ENCODE measurements around the gene PTPN1.

The PTPN1 gene

DNA sequence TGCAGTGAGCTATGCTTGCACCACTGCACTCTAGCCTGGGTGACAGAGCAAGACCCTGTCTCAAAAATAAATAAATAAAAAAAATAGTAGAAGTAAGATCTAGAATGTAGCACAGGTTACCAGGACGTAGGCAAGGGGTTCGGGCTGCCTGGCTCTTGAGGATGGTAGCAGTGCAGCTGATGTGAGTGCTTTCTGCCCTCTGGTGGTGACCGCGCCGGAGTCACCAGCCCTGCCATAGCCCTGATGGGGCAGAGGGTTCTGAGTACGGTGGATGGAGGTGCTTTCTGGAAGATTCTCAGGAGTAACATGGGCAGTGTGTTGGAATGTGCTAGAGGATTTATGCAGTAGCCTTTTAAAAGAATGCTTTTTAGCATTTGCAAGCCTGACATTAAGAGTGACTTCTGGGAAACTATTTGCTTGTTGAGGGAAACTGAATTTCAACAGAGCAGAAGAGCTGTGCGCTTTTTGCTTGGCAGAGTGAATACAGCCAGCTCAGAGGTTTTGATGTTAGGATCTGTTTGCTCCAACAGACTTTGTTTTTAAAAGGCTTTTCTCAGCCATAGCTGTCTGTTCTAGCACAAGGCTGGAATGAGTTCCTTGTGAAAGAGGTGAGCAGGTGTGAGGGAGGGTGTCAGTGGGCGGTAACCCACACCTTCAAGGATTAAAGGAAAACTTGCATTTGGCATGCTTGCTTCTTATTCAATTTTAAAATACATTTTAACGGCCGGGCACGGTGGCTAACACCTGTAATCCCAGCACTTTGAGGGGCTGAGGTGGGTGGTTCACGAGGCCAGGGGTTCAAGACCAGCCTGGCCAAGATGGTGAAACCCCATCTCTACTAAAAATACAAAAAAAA lies 65.9 kb downstream of the PTPN1 start:
- peak; percentile 54 for DNase-seq (ENCODE audit: low read depth)

DNA sequence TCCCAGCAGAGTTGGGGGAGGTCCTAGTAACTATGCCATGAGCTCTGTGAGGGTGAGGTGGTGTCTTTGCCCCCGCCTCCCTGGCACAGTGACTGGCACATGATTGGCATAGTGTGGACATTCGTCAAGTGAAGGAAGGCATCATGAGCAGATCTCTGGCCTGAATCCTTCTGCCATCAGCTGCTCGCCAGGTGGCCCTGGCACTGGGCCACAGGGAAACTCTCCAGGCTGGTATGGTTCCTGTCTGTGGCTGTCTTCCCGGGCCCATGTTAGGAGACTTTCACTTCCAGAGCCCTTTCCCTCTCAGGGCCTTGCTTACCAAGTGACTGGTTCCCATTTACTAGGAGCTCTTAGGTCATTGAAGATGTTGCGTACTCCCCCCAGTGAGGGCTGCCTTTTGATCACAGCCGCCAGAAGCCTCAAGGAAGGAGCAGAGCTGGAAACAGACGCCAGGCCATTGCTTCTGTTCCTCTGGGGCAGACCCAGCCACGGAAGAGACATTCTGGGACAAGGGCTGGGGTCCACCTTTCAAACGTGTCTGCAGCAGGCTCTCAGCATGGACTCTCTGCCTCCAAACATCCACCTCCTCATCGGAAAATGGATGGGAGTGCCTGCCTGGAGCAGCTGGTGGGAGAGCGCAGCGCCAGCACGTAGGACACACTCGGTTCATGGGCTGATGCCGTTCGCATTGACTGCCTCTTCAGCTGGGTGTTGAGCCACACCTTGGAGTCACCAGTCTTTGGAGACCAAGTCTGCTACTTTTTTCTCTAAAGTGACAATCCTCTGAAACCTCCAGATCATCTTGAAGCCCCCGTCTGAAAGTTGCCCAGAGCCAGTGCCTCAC lies 67.2 kb downstream of the PTPN1 start:
- DNase-seq (ENCODE audit: low read depth), result no peak

DNA sequence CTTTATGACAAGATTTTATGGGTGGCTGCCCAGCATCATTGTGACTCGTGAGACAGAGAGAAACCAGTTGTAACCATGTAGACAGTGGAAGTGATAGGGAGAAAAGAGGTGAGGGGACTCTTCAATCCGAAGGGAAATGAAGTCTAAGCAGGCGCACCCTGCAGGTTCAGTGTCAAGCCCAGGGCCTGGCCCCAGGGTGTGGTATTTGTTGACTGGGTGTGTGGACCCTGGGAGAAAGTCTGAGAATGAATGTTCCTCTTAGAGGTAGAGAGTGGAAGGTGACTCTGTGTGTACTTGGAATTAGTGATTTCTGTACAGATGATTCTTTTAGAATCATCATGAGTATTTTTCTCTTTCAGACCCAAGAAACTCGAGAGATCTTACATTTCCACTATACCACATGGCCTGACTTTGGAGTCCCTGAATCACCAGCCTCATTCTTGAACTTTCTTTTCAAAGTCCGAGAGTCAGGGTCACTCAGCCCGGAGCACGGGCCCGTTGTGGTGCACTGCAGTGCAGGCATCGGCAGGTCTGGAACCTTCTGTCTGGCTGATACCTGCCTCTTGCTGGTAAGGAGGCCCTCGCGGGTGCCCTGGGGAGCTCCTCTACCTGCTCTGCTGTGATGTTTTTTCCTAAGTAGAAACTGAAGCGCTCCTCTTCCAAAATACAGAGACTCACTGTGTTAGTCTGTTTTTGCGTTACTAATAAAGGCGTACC lies 68.0 kb downstream of the PTPN1 start:
- no peak for DNase-seq (ENCODE audit: low read depth)

DNA sequence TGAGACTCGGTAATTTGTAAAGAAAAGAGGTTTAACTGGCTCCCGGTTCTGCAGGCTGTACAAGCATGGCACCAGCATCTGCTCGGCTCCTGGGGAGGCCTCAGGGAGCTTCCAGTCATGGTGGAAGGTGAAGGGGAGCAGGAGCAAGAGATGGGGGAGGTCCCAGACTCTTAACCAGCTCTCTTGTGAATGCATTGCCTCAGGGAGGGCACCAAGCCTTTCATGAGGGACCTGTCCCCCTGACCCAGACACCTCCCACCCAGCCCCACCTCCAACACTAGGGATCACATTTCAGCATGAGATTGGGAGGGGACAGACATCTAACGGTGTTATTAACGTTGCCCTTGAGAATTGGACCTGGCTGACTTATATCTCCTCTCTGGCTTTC lies 68.6 kb downstream of the PTPN1 start:
- DNase-seq (ENCODE audit: low read depth), result no peak

DNA sequence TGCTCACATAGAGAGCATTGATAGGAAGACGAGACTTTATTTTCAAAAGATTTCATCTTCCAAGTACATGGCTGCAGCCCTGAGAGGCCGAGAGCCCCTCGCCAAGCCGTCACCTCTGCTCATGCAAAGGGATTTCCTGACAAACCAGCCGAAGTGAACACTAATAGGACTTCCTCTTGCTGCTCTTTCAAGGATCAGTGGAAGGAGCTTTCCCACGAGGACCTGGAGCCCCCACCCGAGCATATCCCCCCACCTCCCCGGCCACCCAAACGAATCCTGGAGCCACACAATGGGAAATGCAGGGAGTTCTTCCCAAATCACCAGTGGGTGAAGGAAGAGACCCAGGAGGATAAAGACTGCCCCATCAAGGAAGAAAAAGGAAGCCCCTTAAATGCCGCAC lies 69.3 kb downstream of the PTPN1 start:
- no peak for DNase-seq (ENCODE audit: low read depth)

DNA sequence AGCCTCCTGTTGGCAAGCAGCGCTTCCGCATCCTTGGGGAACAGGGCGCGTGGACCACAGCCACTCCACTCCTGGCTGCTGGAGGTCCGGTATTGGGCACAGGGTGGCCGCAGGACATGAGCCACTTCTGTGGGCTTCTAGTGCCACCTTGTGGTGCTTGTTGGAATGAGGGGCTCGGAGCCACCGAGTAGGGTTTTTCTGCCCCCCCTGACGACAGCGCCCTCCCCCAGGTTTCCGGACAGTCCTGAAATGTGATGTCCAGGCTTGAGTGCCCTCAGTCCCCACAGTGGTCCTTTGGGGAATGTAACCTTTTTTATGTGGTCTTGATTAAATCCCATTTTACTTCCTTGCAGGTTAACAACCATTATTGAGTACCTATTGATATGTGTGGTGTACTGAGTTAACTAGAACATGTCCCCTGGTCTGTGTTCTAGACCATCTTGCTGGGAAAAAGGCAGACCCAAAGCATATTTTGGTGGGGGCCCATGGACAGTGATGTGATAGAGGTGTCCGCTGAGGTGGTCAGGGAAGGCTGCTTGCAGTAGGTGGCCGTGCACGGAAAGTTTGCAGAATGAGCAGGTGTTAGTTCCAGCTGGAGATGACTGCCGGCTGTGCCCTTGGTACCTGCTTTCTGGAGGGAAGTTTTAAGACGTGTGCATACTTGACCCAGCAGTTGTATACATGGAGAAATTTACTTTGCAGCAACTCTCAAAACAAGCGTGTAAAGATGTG lies 70.0 kb downstream of the PTPN1 start:
- no peak for DNase-seq (ENCODE audit: low read depth)

DNA sequence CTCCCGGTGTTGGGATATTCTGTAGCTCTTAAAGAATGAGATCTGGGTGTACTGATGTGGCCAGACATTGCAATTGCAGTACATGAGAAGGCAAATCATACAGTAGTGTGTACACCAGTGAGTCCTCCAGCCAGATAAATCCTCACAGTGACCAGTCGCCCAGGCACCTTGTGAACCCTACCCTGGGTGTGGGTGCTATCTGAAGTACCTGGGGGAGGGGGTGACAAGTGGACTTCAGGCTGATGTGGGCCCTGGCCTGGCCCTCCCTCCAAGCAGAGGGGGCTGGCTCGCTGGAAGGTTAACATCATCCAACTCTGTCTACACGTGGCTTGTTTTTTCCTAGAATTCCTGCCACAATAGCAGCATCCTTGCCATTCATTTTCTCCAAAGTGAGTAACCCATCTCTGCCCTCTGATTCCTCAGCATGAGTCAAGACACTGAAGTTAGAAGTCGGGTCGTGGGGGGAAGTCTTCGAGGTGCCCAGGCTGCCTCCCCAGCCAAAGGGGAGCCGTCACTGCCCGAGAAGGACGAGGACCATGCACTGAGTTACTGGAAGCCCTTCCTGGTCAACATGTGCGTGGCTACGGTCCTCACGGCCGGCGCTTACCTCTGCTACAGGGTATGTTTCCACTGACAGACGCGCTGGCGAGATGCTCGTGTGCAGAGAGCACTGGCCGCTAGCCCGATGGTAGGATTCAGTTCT lies 70.8 kb downstream of the PTPN1 start:
- no peak for DNase-seq (ENCODE audit: low read depth)

DNA sequence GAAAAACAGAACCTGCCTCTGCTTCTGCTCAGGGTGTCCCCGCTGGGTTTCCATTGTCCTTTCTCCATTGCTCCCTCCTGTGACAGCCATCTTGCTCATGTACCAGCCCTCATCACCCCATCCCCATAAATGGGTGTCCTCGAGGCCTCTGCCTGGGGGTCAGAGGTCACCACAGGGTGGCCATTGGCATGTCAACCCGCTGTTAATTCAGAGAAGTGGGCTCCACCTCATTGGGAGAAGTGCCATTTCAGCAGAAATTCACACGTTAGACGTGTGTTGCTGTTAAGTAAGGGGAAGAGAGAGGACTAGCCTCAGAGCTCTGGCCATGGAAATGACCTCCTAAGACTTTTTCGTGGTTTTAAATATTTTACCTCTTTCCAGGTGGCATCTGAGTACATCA lies 71.9 kb downstream of the PTPN1 start:
- DNase-seq (ENCODE audit: low read depth), result no peak

DNA sequence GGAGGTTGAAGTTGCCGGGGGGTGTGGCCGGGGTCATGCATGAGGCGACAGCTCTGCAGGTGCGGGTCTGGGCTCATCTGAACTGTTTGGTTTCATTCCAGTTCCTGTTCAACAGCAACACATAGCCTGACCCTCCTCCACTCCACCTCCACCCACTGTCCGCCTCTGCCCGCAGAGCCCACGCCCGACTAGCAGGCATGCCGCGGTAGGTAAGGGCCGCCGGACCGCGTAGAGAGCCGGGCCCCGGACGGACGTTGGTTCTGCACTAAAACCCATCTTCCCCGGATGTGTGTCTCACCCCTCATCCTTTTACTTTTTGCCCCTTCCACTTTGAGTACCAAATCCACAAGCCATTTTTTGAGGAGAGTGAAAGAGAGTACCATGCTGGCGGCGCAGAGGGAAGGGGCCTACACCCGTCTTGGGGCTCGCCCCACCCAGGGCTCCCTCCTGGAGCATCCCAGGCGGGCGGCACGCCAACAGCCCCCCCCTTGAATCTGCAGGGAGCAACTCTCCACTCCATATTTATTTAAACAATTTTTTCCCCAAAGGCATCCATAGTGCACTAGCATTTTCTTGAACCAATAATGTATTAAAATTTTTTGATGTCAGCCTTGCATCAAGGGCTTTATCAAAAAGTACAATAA lies 72.5 kb downstream of the PTPN1 start:
- no peak for DNase-seq (ENCODE audit: low read depth)

DNA sequence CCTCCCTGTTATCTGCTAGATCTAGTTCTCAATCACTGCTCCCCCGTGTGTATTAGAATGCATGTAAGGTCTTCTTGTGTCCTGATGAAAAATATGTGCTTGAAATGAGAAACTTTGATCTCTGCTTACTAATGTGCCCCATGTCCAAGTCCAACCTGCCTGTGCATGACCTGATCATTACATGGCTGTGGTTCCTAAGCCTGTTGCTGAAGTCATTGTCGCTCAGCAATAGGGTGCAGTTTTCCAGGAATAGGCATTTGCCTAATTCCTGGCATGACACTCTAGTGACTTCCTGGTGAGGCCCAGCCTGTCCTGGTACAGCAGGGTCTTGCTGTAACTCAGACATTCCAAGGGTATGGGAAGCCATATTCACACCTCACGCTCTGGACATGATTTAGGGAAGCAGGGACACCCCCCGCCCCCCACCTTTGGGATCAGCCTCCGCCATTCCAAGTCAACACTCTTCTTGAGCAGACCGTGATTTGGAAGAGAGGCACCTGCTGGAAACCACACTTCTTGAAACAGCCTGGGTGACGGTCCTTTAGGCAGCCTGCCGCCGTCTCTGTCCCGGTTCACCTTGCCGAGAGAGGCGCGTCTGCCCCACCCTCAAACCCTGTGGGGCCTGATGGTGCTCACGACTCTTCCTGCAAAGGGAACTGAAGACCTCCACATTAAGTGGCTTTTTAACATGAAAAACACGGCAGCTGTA lies 73.4 kb downstream of the PTPN1 start:
- no peak for DNase-seq (ENCODE audit: low read depth)

DNA sequence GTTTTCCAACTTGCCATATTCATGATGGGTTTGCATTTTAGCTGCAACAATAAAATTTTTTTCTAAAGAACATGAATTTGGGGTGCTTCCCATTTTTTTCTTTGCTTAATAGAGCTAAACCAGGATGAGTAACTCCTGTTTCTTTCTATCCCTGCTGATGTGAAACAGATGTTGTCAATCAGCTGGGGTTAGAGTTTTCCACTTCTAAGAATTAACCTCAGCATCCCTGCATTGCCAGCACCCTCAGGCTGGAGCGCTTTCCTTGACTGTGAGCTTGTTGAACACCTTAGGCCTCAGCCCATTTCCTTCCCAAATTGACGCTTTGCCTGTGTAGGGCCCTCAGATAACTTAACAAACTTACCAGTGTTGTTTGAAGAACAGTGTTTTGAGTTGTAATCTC lies 74.5 kb downstream of the PTPN1 start:
- no peak for DNase-seq (ENCODE audit: low read depth)

DNA sequence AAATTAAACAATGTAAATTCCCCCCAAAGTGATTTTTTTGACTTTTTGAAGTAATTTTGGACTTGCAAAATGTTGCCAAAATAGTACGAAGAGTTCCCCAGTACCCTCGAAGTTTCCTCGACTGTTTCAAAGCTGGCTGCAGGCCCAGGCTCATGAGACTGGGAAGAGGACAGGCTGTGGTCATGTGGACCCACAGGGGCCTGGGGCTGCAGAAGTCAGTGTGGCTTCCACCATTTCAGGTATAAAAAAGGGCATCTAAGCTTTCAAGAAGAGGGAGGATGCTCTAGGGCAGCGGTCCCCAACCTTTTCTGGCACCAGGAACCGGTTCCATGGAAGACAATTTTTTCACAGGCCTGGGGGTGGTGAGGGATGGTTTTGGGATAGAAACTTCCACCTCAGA lies 75.0 kb downstream of the PTPN1 start:
- DNase-seq (ENCODE audit: low read depth), result no peak

DNA sequence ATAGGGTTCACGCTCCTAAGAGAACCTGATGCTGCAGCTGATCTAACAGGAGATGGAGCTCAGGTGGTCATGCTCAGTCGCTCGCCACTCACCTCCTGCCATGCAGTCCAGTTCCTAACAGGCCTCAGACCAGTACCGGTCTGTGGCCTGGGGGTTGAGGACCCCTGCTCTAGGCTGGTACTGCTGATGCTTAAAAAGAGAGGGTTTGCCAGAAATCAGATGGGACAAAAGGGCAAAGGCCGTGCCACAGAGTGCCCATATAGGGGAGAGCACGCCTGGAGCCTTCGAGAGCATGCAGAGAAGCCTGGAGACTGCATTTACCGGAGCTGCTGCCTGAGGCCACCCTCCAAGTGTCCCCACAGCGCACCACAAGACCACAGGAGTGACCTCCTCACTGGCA lies 75.5 kb downstream of the PTPN1 start:
- no peak for DNase-seq (ENCODE audit: low read depth)

DNA sequence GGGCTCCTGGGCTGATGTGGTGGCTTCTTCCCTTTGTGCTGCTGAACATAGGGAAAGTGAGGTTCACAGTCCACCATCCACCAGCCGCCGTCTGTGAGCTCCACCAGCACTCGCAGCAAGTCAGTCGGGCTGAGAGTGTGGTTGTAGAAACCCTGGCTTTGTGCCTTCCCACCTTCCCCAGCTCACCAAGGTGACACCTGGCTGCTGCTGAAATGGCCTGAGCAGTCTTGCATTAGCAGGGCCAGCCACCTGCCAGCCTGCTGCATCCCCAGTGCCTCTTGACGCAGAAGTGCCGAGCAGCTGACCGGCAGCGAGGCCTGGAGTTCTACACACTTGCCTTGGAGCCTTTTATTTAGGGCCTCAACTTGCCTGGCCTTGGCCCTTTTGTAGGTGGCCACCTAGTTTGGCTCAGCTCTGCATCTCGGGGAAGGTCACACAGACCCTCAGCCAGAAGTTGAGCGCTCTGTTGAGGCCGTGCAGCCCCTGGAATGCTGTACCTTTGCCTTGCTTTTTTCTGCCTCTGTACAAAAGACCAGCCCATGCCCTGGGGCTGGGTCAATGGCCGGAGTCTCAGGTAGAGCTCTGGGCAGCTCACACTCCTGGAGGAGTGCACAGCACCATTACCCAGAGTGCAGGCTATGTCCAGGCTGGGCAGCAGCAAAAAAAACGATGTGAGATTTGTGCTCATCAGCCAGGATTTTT lies 76.5 kb downstream of the PTPN1 start:
- DNase-seq (ENCODE audit: low read depth), result no peak

DNA sequence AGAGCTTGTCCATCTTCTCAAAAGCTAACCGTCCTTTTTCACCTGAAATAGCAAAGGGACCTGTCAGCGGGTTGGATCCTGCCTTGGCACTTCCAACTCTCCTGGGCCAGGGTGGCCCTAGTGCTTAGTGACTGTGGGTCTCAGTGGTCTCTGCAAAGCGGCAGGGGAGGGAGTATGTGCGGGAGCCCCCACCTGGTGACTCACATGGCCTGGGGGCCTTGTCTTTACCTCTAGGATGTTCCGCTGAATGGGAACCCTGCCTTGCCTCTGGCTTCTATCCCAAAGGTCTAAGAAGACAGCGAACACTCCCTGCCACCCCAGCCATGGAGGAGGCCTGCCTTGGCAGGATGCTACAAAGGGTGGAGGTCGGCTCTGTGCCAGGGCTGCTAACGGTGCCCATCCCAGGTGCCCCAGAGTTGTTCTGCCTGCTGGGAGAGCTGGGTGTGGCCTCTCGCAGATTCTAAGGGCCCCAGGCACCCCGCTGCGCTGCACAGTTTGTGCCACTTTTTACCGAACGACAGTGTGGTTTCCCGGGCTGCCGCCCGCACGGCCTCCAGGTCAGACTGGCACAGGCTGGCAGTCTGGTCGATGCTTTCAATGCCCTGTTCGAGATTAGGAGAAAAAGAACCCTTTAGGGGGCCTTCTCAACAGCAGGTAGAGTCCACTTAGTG lies 77.2 kb downstream of the PTPN1 start:
- no peak for DNase-seq (ENCODE audit: low read depth)

DNA sequence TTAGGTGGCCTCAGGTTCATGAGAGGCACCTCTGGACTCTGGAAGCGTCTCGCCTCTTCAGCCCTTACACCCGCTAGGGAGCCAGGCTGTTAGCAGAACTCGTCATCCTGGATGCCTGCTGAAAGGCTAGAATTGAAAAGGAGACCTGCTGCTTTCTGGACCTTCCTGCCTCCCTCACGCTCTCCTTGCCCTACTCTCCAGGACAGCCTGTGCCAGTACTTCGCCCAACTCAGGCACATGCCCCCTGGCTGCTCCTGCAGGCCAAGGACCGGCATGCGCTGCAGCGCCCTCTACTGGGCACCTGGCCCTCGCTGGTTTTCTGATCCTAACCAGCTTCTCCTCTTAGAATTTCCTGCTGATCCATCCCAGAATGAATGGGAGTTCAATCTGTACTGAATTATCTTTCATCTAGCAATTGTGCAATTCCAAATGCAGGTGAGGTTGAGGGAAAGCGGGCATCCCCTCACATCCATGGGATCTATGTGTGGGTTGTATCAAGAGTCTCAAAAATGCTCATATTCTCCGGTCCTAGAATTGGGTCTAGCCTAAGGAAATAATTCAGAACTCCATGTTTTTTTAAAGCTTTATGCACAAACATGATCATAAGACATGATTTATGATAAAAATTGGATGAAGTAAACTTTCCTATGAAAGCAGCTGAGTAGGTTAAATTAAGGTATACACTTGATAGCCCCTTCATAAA lies 78.0 kb downstream of the PTPN1 start:
- DNase-seq (ENCODE audit: low read depth), result peak; percentile 57

DNA sequence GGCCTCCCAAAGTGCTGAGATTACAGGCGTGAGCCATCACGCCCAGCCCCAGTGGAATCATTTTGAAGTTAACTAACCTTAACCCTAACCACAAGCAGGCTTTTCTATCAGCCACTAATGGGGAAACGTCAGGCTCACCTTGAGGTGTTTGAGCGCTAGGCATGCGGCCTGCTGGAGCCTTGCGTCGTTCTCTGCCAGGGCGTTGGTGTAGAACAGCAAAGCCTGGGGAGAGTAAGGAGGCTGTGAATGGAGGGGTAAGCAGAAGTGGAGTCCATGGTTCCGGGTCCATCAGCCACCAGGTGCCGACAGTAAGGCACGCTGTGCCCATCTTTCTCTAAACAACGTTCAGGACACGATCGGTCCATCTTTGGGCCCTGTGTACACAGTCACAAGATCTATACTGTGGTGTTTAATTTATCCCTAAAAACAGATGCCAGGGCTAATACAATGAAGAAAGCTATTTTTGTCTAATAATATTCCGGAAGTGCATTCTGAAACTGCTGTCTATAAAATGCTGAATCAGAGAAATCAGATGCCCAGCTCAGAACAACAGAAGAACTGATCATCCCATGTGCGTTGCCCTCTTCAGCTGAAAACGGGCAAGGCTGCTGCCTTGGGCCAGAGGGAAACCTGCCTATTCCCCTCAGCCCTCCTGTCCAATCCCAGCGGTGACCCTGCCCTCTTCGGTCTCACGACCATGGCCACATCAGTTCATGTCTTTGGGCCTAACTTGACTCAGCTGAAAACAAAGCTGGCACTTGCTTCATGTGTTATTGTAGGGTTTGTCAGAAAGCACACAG lies 79.6 kb downstream of the PTPN1 start:
- no peak for DNase-seq (ENCODE audit: low read depth)

DNA sequence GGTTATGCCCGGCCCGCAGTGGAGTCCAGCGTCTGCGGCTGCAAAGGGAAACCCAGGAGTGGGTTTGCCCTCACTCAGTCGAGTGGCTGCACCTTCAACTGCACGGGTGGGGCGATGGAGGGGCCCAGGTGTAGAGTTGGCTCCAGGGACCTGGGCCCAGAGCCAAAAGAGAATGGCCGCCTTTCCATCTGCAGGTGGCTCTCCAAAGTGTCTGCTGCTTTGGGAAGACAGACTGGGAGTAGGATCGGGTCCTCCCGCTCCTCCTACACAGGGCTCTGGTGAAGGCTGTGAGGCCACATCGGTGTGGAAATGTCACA lies 80.1 kb downstream of the PTPN1 start:
- DNase-seq (ENCODE audit: low read depth), result no peak

All from iris pigment epithelial cell (primary cell).